Measurements from ENCODE around the gene DYNC2H1. TPM values are rescaled to one million over a fixed set of nuclear protein-coding genes. Genes with fewer than 3 reads are reported as not detected.

Gene DYNC2H1
- total and polyA plus RNA-seq, 4 donors, result 0.77 to 3.3 (median 2.1) TPM

- WGBS, result 78% methylated on average over 25 of the region's 25 CpGs
- Histone ChIP-seq H3K4me3 (ENCODE audit: low read depth in 1 of 3, low read length in 3 of 3) (no peak overlapping the region), H3K27me3 (ENCODE audit: control insufficient read depth in 4 of 4, insufficient read depth in 4 of 4, low read length in 3 of 4) (no peaks in the 10 kb centered on the region), H3K36me3 (ENCODE audit: control insufficient read depth in 4 of 4, insufficient read depth in 3 of 4, low read depth in 1 of 4, low read length in 3 of 4) (no peaks in the 10 kb centered on the region), H3K9me3 (ENCODE audit: control insufficient read depth in 4 of 4, low read length in 3 of 4) (no peaks in the 10 kb centered on the region), H3K27ac (ENCODE audit: low read depth in 1 of 2, low read length in 2 of 2) (no peak overlapping the region), H3K4me1 (ENCODE audit: control insufficient read depth in 4 of 4, insufficient read depth in 4 of 4, low read length in 3 of 4) (no peaks in the 10 kb centered on the region), H3K9ac (ENCODE audit: low read depth in 1 of 2, low read length in 2 of 2) (no peak overlapping the region)
- DNase-seq (ENCODE audit: low spot score), result no peak
- TF ChIP-seq CTCF (IDR thresholded peaks at IDR 0.05; ENCODE audit: low read depth, low read length, missing input control), result peak; percentile 45
- TF ChIP-seq GABPA (IDR thresholded peaks at IDR 0.05 in 1 of 2, conservative IDR thresholded peaks at IDR 0.05 in 1 of 2), result no peak
- peak; percentile 57 to 72 for TF ChIP-seq RAD21 (IDR thresholded peaks at IDR 0.05)
Observed at GRCh38 chr11:103326070-103326794, 217.0 kb downstream of the DYNC2H1 start.

GRCh38 chr11:103327721-103328120 is 218.5 kb downstream of the DYNC2H1 start:
- H3K4me3 ChIP-seq (ENCODE audit: low read depth in 1 of 3, low read length in 3 of 3), result no peak overlapping the region
- TF ChIP-seq SP1 (IDR thresholded peaks at IDR 0.05) (no peak), CTCF (IDR thresholded peaks at IDR 0.05; ENCODE audit: low read depth, low read length, missing input control) (no peak), NR2F2 (IDR thresholded peaks at IDR 0.05) (no peak), RAD21 (IDR thresholded peaks at IDR 0.05) (no peak), FOXA1 (IDR thresholded peaks at IDR 0.05) (no peak), FOXA2 (IDR thresholded peaks at IDR 0.05) (no peak), HNF4A (conservative IDR thresholded peaks at IDR 0.05) (no peak), EGR1 (IDR thresholded peaks at IDR 0.05; ENCODE audit: low read depth in 2 of 2) (no peak), RXRA (IDR thresholded peaks at IDR 0.05) (no peak), TAF1 (conservative IDR thresholded peaks at IDR 0.05) (no peak), MAX (IDR thresholded peaks at IDR 0.05) (no peak), GABPA (IDR thresholded peaks at IDR 0.05 in 1 of 2, conservative IDR thresholded peaks at IDR 0.05 in 1 of 2) (no peak), REST (IDR thresholded peaks at IDR 0.05) (no peak)
- H3K4me1 ChIP-seq (ENCODE audit: control insufficient read depth in 4 of 4, insufficient read depth in 4 of 4, low read length in 3 of 4), result no peaks in the 10 kb centered on the region
- 78% methylated on average over 5 of the region's 5 CpGs for WGBS
- no peaks in the 10 kb centered on the region for H3K27me3 ChIP-seq (ENCODE audit: control insufficient read depth in 4 of 4, insufficient read depth in 4 of 4, low read length in 3 of 4)
- H3K36me3 ChIP-seq (ENCODE audit: control insufficient read depth in 4 of 4, insufficient read depth in 3 of 4, low read depth in 1 of 4, low read length in 3 of 4), result no peaks in the 10 kb centered on the region
- no peak overlapping the region for H3K27ac ChIP-seq (ENCODE audit: low read depth in 1 of 2, low read length in 2 of 2)
- no peaks in the 10 kb centered on the region for H3K9me3 ChIP-seq (ENCODE audit: control insufficient read depth in 4 of 4, low read length in 3 of 4)
- no peak overlapping the region for H3K9ac ChIP-seq (ENCODE audit: low read depth in 1 of 2, low read length in 2 of 2)
- no peak for DNase-seq (ENCODE audit: low spot score)

All from liver (tissue), 9 donors.